OCI-LY7 (cell line): ENCODE measurements around the gene COL9A3. TPM values are rescaled to one million over a fixed set of nuclear protein-coding genes. Genes with fewer than 3 reads are reported as not detected.

Experiments used
- BruUV-seq: library from RNA; stranded (reverse); fragments of 400-500 nt; replicated peaks from 2 replicates; lab custom pipeline; 2021; lab: Mats Ljungman, UMichigan
- CTCF ChIA-PET: fragments of 300-600 bp; sonication (Branson Sonifier 250); formaldehyde crosslinking; loops from one replicate; lab custom pipeline; 2022; ENCODE audit warnings: antibody characterized with exemption; ENCODE audit not compliant: unreplicated experiment; lab: Charles Lee
- POLR2A ChIA-PET: fragments of 300-600 bp; sonication (Branson Sonifier 250); formaldehyde crosslinking; loops from one replicate; lab custom pipeline; 2022; ENCODE audit warnings: antibody characterized with exemption; lab: Charles Lee
- DNase-seq: peaks from one replicate; pipeline ENCODE4 v3.0.0-alpha.2; 2015; ENCODE audit warnings: low spot score
- H2AFZ ChIP-seq: fragments of 200-600 bp; sonication (generic), shearing (Covaris generic); 2 replicates; pipeline ENCODE4 v1.6.1; 2014; ENCODE audit warnings: mild to moderate bottlenecking, antibody characterized with exemption, low read length, moderate library complexity
- H3K27ac ChIP-seq: fragments of 200-600 bp; sonication (generic); 2 replicates; pipeline ENCODE4 v1.5.1; 2014; ENCODE audit warnings: mixed run types, low read depth, mild to moderate bottlenecking, moderate library complexity, low read length, inconsistent platforms; ENCODE audit not compliant: poor library complexity, severe bottlenecking
- H3K36me3 ChIP-seq: fragments of 200-600 bp; sonication (generic); 2 replicates; pipeline ENCODE4 v1.6.1; 2014; ENCODE audit warnings: mild to moderate bottlenecking, antibody characterized with exemption, low read length, moderate library complexity, mixed read lengths; ENCODE audit not compliant: insufficient read depth
- H3K4me1 ChIP-seq: fragments of 200-600 bp; sonication (generic); 2 replicates; pipeline ENCODE4 v1.5.1; 2014; ENCODE audit warnings: mild to moderate bottlenecking, low read length; ENCODE audit not compliant: insufficient read depth, poor library complexity, severe bottlenecking
- H3K4me2 ChIP-seq: fragments of 200-600 bp; sonication (generic); 2 replicates; pipeline ENCODE4 v1.6.1; 2014; ENCODE audit warnings: mild to moderate bottlenecking, low read length
- H3K4me3 ChIP-seq: fragments of 200-600 bp; sonication (generic); 2 replicates; pipeline ENCODE4 v1.5.1; 2014; ENCODE audit warnings: mild to moderate bottlenecking, low read depth, low read length; ENCODE audit not compliant: poor library complexity, severe bottlenecking
- H3K79me2 ChIP-seq: fragments of 200-600 bp; sonication (generic); 2 replicates; pipeline ENCODE4 v1.6.1; 2016; ENCODE audit warnings: low read depth, mild to moderate bottlenecking, low read length, moderate library complexity, mixed read lengths; ENCODE audit not compliant: insufficient read depth
- H3K9me2 ChIP-seq: fragments of 200-600 bp; sonication (generic); 2 replicates; pipeline ENCODE4 v1.6.1; 2016; ENCODE audit warnings: mild to moderate bottlenecking, low read length, mixed read lengths; ENCODE audit not compliant: insufficient read depth
- H3K9me3 ChIP-seq: fragments of 200-600 bp; sonication (generic); 2 replicates; pipeline ENCODE4 v1.6.1; 2014; ENCODE audit warnings: mild to moderate bottlenecking, mixed run types, low read length, mixed read lengths
- H4K20me1 ChIP-seq: fragments of 200-600 bp; sonication (generic); 2 replicates; pipeline ENCODE4 v1.6.1; 2014; ENCODE audit warnings: mild to moderate bottlenecking, antibody characterized with exemption, low read length, moderate library complexity, mixed read lengths; ENCODE audit not compliant: insufficient read depth
- CTCF ChIP-seq: fragments of 200-600 bp; sonication (generic); conservative IDR thresholded peaks from 2 replicates; pipeline ENCODE4 v1.5.1; 2014; ENCODE audit warnings: mild to moderate bottlenecking, antibody characterized with exemption, low read length, moderate library complexity, mixed read lengths
- EZH2phosphoT487 ChIP-seq: fragments of 200-600 bp; sonication (generic); IDR thresholded peaks from 2 replicates; pipeline ENCODE4 v1.6.1; 2018; ENCODE audit warnings: low read depth, borderline replicate concordance, mild to moderate bottlenecking, mixed run types, antibody characterized with exemption, low read length, moderate library complexity, mixed read lengths
- intact Hi-C: fragments of 100-400 bp; cut with micrococcal nuclease; formaldehyde crosslinking; loops from one replicate; pipeline ENCODE4 v1.10.0; 2022; ENCODE audit not compliant: unreplicated experiment
- total RNA-seq, 2 experiments: library from RNA; depleted of rRNA in 1 of 2; stranded (reverse); fragments of >200 nt in 1 of 2; shearing (Covaris generic) in 1 of 2; gene quantifications; 2 replicates each; pipeline ENCODE4 v1.2.3, GENCODE V29; 2014 to 2022

COL9A3 gene
- total RNA-seq, 2 experiments from 2014 or later, result 1.7 to 5.2 TPM

- no peak for TF ChIP-seq EZH2phosphoT487
- no peak for TF ChIP-seq CTCF
- Histone ChIP-seq H2AFZ (no peak within 1 kb of the TSS), H3K79me2 (peaks cover 7% of the 10 kb centered on the region; the same call in 1 of the 2 replicates), H3K27ac (no peak within 1 kb of the TSS), H3K9me3 (no peaks in the 10 kb centered on the region), H3K4me3 (peak within 1 kb of the TSS; percentile 64), H3K4me2 (peak within 1 kb of the TSS; percentile 68), H3K4me1 (peaks cover 28% of the 10 kb centered on the region), H4K20me1 (no peaks in the 10 kb centered on the region), H3K36me3 (peaks cover 25% of the 10 kb centered on the region), H3K9me2 (no peaks in the 10 kb centered on the region)
- ChIA-PET POLR2A (interaction anchor here (0.5 to 0.7 kb wide), 5 partner anchors 10 to 313 kb away, joined by 3 to 4 read pairs (median 3); no protein-coding TSS in a partner anchor), CTCF (interaction anchor here (0.6 kb wide), 1 partner anchor 15 kb away, joined by 3 read pairs; no protein-coding TSS in a partner anchor)
- intact Hi-C loops, result no loop called here
- no TSS peak for BruUV-seq
- DNase-seq, result peak; percentile 84
Observed at GRCh38 chr20:62861726-62862336, 45.0 kb downstream of the COL9A3 start, which contains the start of gene TCFL5. Gene TCFL5, minus strand, starts transcription at chr20:62861822. Its CDS starts 152 bp downstream, at chr20:62861670.

GRCh38 chr20:62864207-62864606 is 47.4 kb downstream of the COL9A3 start:
- no peak for TF ChIP-seq EZH2phosphoT487
- no peak for TF ChIP-seq CTCF
- no peak overlapping the region for H2AFZ ChIP-seq
- no peaks in the 10 kb centered on the region for H3K9me3 ChIP-seq
- intact Hi-C loops, result no loop called here
- H3K36me3 ChIP-seq, result peaks cover 3% of the 10 kb centered on the region
- BruUV-seq, result no TSS peak
- no peak overlapping the region for H3K4me3 ChIP-seq
- ChIA-PET POLR2A (interaction anchor here (0.7 kb wide), 1 partner anchor 49 kb away, joined by 3 read pairs; no protein-coding TSS in a partner anchor), CTCF (no interaction called here)
- no peaks in the 10 kb centered on the region for H3K9me2 ChIP-seq
- no peak overlapping the region for H3K4me2 ChIP-seq
- peaks cover 19% of the 10 kb centered on the region for H3K4me1 ChIP-seq
- no peaks in the 10 kb centered on the region for H4K20me1 ChIP-seq
- peaks cover 7% of the 10 kb centered on the region; the same call in 1 of the 2 replicates for H3K79me2 ChIP-seq
- DNase-seq, result no peak
- no peak overlapping the region for H3K27ac ChIP-seq

- H3K9me3 ChIP-seq, result no peaks in the 10 kb centered on the region
- POLR2A ChIA-PET, result no interaction called here
- no peak overlapping the region for H2AFZ ChIP-seq
- H3K4me1 ChIP-seq, result no peaks in the 10 kb centered on the region
- H3K4me2 ChIP-seq, result no peak overlapping the region
- H3K79me2 ChIP-seq, result no peaks in the 10 kb centered on the region
- H3K9me2 ChIP-seq, result no peaks in the 10 kb centered on the region
- no TSS peak for BruUV-seq
- intact Hi-C loops, result no loop called here
- H4K20me1 ChIP-seq, result no peaks in the 10 kb centered on the region
- CTCF ChIA-PET, result interaction anchor here (0.8 kb wide), 1 partner anchor 15 kb away, joined by 3 read pairs; no protein-coding TSS in a partner anchor
- H3K4me3 ChIP-seq, result no peak overlapping the region
- no peaks in the 10 kb centered on the region for H3K36me3 ChIP-seq
- no peak for TF ChIP-seq EZH2phosphoT487
- DNase-seq, result no peak
- no peak overlapping the region for H3K27ac ChIP-seq
Observed at GRCh38 chr20:62872184-62872847, 55.5 kb downstream of the COL9A3 start.
